ENCODE results near the gene PTPN1. TPM values are rescaled to one million over a fixed set of nuclear protein-coding genes. Genes with fewer than 3 reads are reported as not detected.

Gene PTPN1
- total and polyA plus RNA-seq, 10 of the 15 experiments (the other 5 are each of a cell fraction or from before 2014, with no cell fraction given), result 15.9 to 74.7 (median 43.9) TPM

- H3K4me3 ChIP-seq, result no peak overlapping the region
- peaks cover 8% of the 10 kb centered on the region; the same call in 1 of the 2 replicates for H3K4me1 ChIP-seq (ENCODE audit: control insufficient read depth, insufficient read depth, low read length)
- ChIA-PET CTCF (interaction anchor here (1.1 kb wide), 1 partner anchor 17 kb away, joined by 3 read pairs; no protein-coding TSS in a partner anchor), POLR2A (interaction anchor here (0.7 kb wide), 1 partner anchor 56 kb away, joined by 4 read pairs; no protein-coding TSS in a partner anchor), SMC1A (ENCODE audit: uncharacterized antibody, unreplicated experiment) (interaction anchor here (1.3 kb wide), 1 partner anchor 56 kb away, joined by 3 read pairs; no protein-coding TSS in a partner anchor), RAD21 (ENCODE audit: unreplicated experiment) (no interaction called here)
- H3K27me3 ChIP-seq (replicated peaks in 1 of 2; ENCODE audit: control insufficient read depth in 2 of 2, insufficient read depth in 2 of 2, low read length in 1 of 2), result no peaks in the 10 kb centered on the region; a peak in 1 of 4 replicates
- BruUV-seq (replicated peaks), result no TSS peak
- intact Hi-C loops (cut with micrococcal nuclease; ENCODE audit: unreplicated experiment) (no loop called here), in situ Hi-C loops (cut with MboI) (no loop called here)
- no peak for FAIRE-seq
- H4K20me1 ChIP-seq (ENCODE audit: control insufficient read depth, insufficient read depth), result no peaks in the 10 kb centered on the region
- no peak for DNase-seq (ENCODE audit: low read depth, low spot score)
- TF ChIP-seq SMAD1 (IDR thresholded peaks at IDR 0.05; ENCODE audit: low read depth, partially characterized antibody) (no peak), CBFB (IDR thresholded peaks at IDR 0.05; ENCODE audit: low read depth) (no peak), CHD1 (IDR thresholded peaks at IDR 0.05; ENCODE audit: low read depth, low read length) (no peak), GABPA (IDR thresholded peaks at IDR 0.05; ENCODE audit: low read depth) (no peak), ZNF384 (IDR thresholded peaks at IDR 0.05; ENCODE audit: borderline replicate concordance, low read depth, low read length) (no peak), HDGF (IDR thresholded peaks at IDR 0.05) (no peak), HSF1 (IDR thresholded peaks at IDR 0.05; ENCODE audit: low read depth, low read length) (no peak), ZNF622 (IDR thresholded peaks at IDR 0.05) (no peak), REST (IDR thresholded peaks at IDR 0.05; ENCODE audit: low read depth, low read length) (no peak), ATF2 (IDR thresholded peaks at IDR 0.05; ENCODE audit: low read length) (no peak), IRF4 (IDR thresholded peaks at IDR 0.05; ENCODE audit: low read depth, low read length) (no peak), RFX5 (IDR thresholded peaks at IDR 0.05; ENCODE audit: low read depth, low read length) (no peak), ZZZ3 (IDR thresholded peaks at IDR 0.05; ENCODE audit: control insufficient read depth, insufficient read length, low read depth) (no peak), TAF1 (IDR thresholded peaks at IDR 0.05; ENCODE audit: borderline replicate concordance, low read depth, low read length) (no peak), CHD4 (IDR thresholded peaks at IDR 0.05) (no peak), CBX3 (IDR thresholded peaks at IDR 0.05; ENCODE audit: borderline replicate concordance, low read depth) (no peak), USF2 (IDR thresholded peaks at IDR 0.05; ENCODE audit: borderline replicate concordance, low read depth, low read length) (no peak), FOXM1 (IDR thresholded peaks at IDR 0.05; ENCODE audit: low read depth, low read length) (no peak)
- H3K27ac ChIP-seq (ENCODE audit: control insufficient read depth, insufficient read depth), result no peak overlapping the region
- H3K9me3 ChIP-seq (replicated peaks; ENCODE audit: control insufficient read depth, insufficient read depth, low read length), result no peaks in the 10 kb centered on the region; the same call in 2 of the 3 replicates
- no peak for ATAC-seq
- no peak overlapping the region for H2AFZ ChIP-seq (ENCODE audit: control insufficient read depth, low read depth, low read length)
- H3K79me2 ChIP-seq (ENCODE audit: control insufficient read depth, insufficient read depth, low read length), result no peaks in the 10 kb centered on the region
- no peak overlapping the region for H3K9ac ChIP-seq (ENCODE audit: control insufficient read depth, insufficient read depth, low read length)
- H3K36me3 ChIP-seq (ENCODE audit: control insufficient read depth in 2 of 2, insufficient read depth in 2 of 2, low read length in 1 of 2), result no peaks in the 10 kb centered on the region
- no peak overlapping the region for H3K4me2 ChIP-seq (ENCODE audit: control insufficient read depth, insufficient read depth)
- 66% methylated on average over 5 of the region's 5 CpGs for WGBS (ENCODE audit: insufficient coverage, insufficient replicate concordance, low lambda C conversion rate, missing lambda C conversion rate)
Observed at GRCh38 chr20:50605136-50605535, 95.0 kb downstream of the PTPN1 start.

Data from GM12878 (cell line).